TTC549 (cell line): Measurements from ENCODE around the gene PRLHR.

ENCODE experiments used
- FAIRE-seq: peaks from 2 replicates; lab custom pipeline; 2012; peaks lifted over from hg19 to GRCh38; lab: Jason Lieb, UNC

The PRLHR gene

DNA sequence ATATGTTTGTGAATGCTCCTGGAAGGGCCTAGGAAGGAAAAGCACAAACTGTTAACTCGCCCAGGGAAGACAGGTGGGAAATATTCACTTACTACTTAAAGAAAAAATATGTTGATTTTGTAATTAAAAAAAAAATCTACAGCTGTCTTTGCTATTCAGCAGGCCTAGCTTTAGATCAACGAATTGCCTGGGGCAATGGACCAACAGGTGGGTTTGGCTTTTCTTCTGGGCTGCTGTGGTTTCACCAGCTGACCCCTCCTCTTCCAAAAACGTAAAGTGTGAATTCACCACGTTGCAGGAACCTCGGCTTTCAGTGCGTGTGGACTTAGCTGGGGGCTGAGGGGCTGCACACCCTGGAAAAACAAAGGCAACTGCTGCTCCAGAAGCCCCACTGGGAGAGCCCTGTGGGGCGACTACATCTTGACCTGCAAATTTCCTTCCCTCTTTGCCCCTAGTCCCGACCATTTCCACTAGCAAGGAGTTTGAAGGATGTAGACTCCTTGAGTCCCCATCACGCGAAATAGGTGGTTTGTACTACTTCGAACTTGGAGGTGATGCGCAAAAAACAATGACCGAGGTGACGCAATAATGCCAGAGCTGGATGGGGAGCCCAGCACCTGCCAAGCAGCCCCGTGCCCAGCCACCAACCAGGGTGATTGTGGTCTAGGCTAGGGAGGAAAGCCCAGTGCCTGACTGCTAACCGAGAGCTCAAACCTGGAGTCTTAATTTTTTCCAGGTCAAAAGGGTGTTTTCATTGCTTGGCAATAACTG, 7.4 kb downstream of the PRLHR start:
- no peak for FAIRE-seq

- no peak for FAIRE-seq
Observed at GRCh38 chr10:118586911-118587310, 8.5 kb downstream of the PRLHR start.

DNA sequence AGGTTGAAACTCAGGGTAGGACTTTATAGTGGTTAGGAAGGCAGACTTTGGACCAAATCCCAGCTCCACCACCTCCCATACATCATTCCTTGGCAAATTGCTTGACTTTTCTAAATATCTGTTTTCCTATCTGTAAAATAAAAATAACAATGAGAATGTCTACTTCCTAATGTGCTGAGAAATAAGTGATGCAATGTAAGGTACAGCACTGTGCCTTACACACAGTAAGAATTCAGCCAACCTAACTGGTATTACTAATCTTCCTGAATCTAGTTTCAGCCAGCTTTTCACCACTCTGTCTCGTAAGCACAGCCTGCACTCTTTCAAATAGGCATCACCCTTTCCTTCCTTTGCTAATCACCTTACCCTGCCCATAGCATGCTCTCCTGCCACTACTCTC, 9.7 kb downstream of the PRLHR start:
- FAIRE-seq, result no peak

GRCh38 chr10:118585234-118585633, 10.2 kb downstream of the PRLHR start:
- no peak for FAIRE-seq

GRCh38 chr10:118584181-118584954, 11.1 kb downstream of the PRLHR start:
- no peak for FAIRE-seq

GRCh38 chr10:118583611-118584010, 11.8 kb downstream of the PRLHR start:
- no peak for FAIRE-seq

DNA sequence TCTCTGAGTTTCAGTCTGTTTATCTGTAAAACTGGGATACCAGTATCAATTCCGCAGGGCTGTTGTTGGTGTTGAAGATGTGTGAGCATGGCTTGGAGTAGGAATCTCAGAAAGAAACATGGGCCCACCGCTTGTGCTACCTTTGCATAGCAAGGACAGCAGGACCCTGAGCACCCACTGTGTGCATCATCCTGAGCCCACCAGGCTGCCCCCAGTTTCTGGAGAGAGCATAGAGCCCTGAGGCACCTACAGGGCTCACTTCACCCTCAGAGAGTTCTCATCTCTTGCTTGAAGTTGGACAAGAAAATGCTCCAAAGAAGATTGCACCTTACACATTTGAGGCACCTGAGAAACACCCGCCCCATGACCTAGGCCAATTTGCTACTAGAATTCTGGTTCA, 12.9 kb downstream of the PRLHR start:
- no peak for FAIRE-seq

DNA sequence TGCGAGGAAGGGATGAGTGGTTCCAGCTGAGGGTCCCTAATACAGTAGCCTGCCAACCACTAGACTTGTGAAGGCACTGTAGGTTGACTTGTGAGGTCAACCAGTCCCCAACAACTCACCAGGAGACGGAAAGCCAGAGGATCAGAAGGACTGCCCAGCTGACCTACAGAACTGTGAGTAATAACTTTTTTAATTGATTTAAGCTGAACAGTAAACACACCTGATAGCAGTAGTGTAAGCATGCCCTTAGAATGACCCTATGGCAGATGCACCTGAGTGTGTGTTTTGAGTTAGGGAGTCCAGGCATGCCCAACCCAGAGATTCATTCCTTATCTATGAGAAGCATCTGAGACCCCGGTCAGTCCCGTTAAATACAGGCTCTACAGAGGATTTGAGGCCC, 14.1 kb downstream of the PRLHR start:
- FAIRE-seq, result no peak

DNA sequence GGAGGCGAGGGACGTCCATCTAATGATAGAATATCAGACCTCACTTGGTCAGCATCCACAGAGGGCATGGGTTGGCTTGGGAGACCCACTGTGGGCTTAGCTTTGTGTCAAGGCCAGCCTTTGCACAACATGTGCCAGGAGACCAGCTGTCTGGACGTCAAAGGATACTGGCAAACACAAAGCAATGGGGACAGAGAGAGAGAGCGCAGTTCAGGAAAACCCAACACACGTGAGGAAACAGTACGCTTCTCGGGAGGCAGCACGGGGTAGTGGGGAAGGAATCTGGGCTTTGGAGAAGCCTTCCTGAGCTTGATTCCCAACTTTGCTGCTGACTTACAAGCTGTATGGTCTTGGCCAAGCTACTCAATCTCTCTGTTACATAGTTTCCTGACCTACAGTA, 14.7 kb downstream of the PRLHR start:
- no peak for FAIRE-seq

GRCh38 chr10:118573512-118573911, 21.9 kb downstream of the PRLHR start:
- FAIRE-seq, result no peak

GRCh38 chr10:118572256-118573041, 23.0 kb downstream of the PRLHR start:
- no peak for FAIRE-seq

DNA sequence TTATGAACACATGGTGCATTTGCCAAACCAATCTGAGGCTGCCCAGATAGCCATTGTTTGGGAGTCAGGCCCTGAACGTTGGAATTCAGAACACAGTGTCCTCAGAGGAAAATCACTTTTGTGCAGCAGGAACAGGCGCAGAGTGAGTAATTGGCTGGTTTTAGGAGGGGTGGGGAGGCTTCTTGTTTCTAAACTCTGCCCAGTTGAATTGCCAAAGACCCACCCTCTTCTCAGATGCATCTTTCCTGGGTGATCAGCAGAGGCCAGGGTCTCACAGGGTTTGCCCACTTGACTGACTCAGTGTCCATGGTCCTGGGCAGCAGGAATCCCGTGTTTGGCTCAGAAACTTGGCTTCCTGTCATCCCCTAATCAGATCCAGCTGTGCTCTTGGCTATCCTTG, 24.3 kb downstream of the PRLHR start:
- FAIRE-seq, result no peak

DNA sequence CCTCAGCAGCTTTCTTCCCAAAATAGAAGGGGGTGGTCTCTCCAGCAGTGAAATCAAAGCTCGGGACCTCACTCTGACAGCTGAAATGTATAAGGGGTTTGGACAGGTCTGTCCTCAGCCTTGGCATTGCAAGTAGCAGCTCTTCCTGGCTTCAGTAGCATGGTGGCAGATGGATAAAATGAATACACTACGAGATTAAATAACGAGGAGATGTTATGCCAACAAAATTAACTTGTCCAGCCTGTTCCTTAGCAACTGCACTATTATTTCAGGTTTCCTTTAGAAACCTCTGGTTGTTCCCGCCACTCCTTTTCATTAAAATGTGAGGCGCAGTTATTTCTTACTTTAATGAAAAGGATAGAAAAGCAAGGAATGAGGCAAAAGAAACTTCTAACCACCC, 24.9 kb downstream of the PRLHR start:
- no peak for FAIRE-seq

- FAIRE-seq, result no peak
Observed at GRCh38 chr10:118569882-118570252, 25.6 kb downstream of the PRLHR start.

- no peak for FAIRE-seq
Observed at GRCh38 chr10:118569241-118569881, 26.1 kb downstream of the PRLHR start.

GRCh38 chr10:118568327-118568848, 27.1 kb downstream of the PRLHR start:
- no peak for FAIRE-seq

DNA sequence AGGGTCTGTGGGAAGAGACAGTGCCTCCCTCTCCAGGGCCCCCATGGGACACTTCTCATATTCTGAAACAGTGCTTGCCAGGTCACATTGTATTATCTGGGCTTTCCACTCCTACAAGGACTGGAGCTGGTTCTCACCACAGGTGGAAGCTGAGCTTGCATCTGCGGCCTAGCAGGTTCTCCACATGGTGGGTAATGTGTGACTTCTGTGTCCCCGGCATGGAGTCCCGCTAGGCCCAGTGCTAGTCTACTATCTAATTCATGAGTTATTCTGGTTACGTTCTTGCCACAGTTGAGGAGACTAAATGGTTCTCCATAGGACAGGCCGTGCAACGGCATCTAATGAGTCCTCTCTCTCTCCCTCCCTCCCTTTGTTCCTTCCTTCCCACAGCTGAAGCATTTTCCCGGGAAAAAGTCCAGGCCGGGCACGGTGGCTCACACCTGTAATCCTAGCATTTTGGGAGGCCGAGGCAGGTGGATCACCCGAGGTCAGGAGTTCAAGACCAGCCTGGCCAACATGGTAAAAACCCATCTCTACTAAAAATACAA, 27.7 kb downstream of the PRLHR start:
- FAIRE-seq, result no peak

GRCh38 chr10:118566911-118567310, 28.5 kb downstream of the PRLHR start:
- FAIRE-seq, result no peak

GRCh38 chr10:118565301-118566075, 30.0 kb downstream of the PRLHR start:
- no peak for FAIRE-seq

DNA sequence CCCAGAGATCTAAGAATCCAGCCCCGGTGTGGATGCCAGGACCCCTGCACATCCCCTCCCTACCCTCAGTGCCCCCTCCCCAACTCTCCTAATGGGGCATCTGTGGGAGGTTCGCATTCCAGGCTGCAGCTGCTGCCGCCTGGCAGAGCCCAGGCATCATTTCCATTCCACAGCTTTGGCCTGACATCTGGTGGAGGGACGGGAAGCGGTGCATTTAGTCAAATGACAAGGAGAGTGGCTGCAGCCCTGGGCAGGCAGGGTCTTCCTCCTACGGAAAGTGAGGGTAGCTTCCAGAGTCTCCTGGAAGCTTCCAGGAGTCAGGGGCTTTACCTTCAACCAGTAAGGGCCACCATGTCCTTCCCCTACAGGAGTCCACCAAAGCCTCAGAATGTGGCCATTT, 30.8 kb downstream of the PRLHR start:
- FAIRE-seq, result no peak

DNA sequence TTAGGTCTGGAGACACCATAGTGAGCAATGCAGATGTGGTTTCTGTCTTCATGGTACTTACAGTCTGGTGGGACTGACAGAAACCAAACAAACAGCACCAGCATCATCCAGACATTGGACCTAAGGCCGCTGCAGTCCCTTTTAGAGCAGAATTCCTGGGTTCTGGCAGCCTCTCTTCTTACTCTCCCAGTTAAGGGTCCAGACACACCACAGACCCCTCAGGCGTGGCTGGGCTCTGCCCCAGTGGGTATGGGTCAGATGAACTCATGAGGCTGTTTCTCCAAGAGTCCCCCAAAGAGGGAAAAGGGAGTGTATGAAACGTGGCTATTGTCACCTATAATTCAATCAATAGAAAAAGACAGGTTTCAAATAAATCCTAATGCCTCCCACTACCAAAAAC, 31.3 kb downstream of the PRLHR start:
- no peak for FAIRE-seq
